HepG2 (cell line): ENCODE data around the gene PAK1IP1. TPM values are rescaled to one million over a fixed set of nuclear protein-coding genes. Genes with fewer than 3 reads are reported as not detected.
A peak's percentile ranks its signal among the peaks of the same experiment; 100 is the strongest.

ENCODE experiments used
- AKAP8 ChIP-seq: sonication (generic); formaldehyde crosslinking; IDR thresholded peaks from 2 replicates; pipeline ENCODE4 v1.5.1; 2020; ENCODE audit warnings: mild to moderate bottlenecking, missing genetic modification reagents
- BCL6 ChIP-seq: IDR thresholded peaks from 2 replicates; pipeline ENCODE4 v1.6.1; 2016; ENCODE audit warnings: missing genetic modification reagents, missing compliant biosample characterization
- ELF4 ChIP-seq: sonication (generic); formaldehyde crosslinking; IDR thresholded peaks from 2 replicates; pipeline ENCODE4 v1.5.0; 2020; ENCODE audit warnings: missing genetic modification reagents, mild to moderate bottlenecking, moderate library complexity, borderline replicate concordance
- FIP1L1 ChIP-seq: fragments of 200-400 bp; formaldehyde crosslinking; IDR thresholded peaks from 2 replicates; pipeline ENCODE4 v1.6.1; 2018; ENCODE audit warnings: low read depth, mild to moderate bottlenecking, low read length, moderate library complexity, borderline replicate concordance; ENCODE audit not compliant: insufficient read depth
- FOSL2 ChIP-seq: sonication (generic); formaldehyde crosslinking; IDR thresholded peaks from 2 replicates; pipeline ENCODE4 v1.4.0; 2020; ENCODE audit warnings: missing genetic modification reagents
- IKZF1 ChIP-seq: fragments of 450-650 bp; IDR thresholded peaks from 2 replicates; pipeline ENCODE4 v1.7.1; 2016
- IRX3 ChIP-seq: sonication (generic); formaldehyde crosslinking; IDR thresholded peaks from 2 replicates; pipeline ENCODE4 v1.8.1; 2023; ENCODE audit warnings: mild to moderate bottlenecking, low read depth, missing genetic modification reagents, borderline replicate concordance
- MAFK ChIP-seq, 2 experiments: IDR thresholded peaks in 1 of 2; conservative IDR thresholded peaks in 1 of 2; 2 replicates each; pipeline ENCODE4 v1.6.1; 2011; ENCODE audit warnings: improper control_type of control experiment in 2 of 2, low read length in 2 of 2
- RBFOX2 ChIP-seq: fragments of 200-400 bp; formaldehyde crosslinking; IDR thresholded peaks from 2 replicates; pipeline ENCODE4 v1.6.1; 2017; ENCODE audit warnings: low read depth, mild to moderate bottlenecking, low read length
- REPIN1 ChIP-seq: sonication (generic); formaldehyde crosslinking; IDR thresholded peaks from 2 replicates; pipeline ENCODE4 v1.8.0; 2022; ENCODE audit warnings: missing genetic modification reagents, low read depth, mild to moderate bottlenecking, borderline replicate concordance
- ZBTB1 ChIP-seq: sonication (generic); formaldehyde crosslinking; IDR thresholded peaks from 2 replicates; pipeline ENCODE4 v1.4.0; 2020; ENCODE audit warnings: missing genetic modification reagents, borderline replicate concordance
- ZFP36L2 ChIP-seq: sonication (generic); formaldehyde crosslinking; IDR thresholded peaks from 2 replicates; pipeline ENCODE4 v1.4.0; 2020; ENCODE audit warnings: missing genetic modification reagents
- ZMAT3 ChIP-seq: sonication (generic); formaldehyde crosslinking; conservative IDR thresholded peaks from 2 replicates; pipeline ENCODE4 v1.7.0; 2021; ENCODE audit warnings: missing genetic modification reagents
- ZNF232 ChIP-seq: sonication (generic); formaldehyde crosslinking; IDR thresholded peaks from 2 replicates; pipeline ENCODE4 v1.4.0; 2020; ENCODE audit warnings: missing genetic modification reagents, borderline replicate concordance
- ZNF264 ChIP-seq: sonication (generic); formaldehyde crosslinking; IDR thresholded peaks from 2 replicates; pipeline ENCODE4 v1.4.0; 2020; ENCODE audit warnings: missing genetic modification reagents
- ZNF33B ChIP-seq: sonication (generic); formaldehyde crosslinking; IDR thresholded peaks from 2 replicates; pipeline ENCODE4 v1.5.1; 2020; ENCODE audit warnings: mild to moderate bottlenecking, missing genetic modification reagents
- ZNF83 ChIP-seq: sonication (generic); formaldehyde crosslinking; IDR thresholded peaks from 2 replicates; pipeline ENCODE4 v1.4.0; 2020; ENCODE audit warnings: missing genetic modification reagents, mild to moderate bottlenecking, borderline replicate concordance
- ZSCAN25 ChIP-seq: sonication (generic); formaldehyde crosslinking; IDR thresholded peaks from 2 replicates; pipeline ENCODE4 v1.8.0; 2022; ENCODE audit warnings: mild to moderate bottlenecking, missing genetic modification reagents
- polyA plus RNA-seq, 8 experiments: library from polyadenylated mRNA; depleted of rRNA in 3 of 8; stranded (reverse) in 7 of 8; unstranded in 1 of 8; fragments of >200 nt; fragmentation: Illumina TruSeq in 4 of 8; extraction: Trizol in 4 of 8; gene quantifications; 2 replicates each; pipeline versions ENCODE4 v1.2.1 to v1.2.3, GENCODE V29; 2011 to 2016; ENCODE audit warnings: low read depth in 4 of 8, missing spikeins in 1 of 8, mixed read lengths in 1 of 8; ENCODE audit not compliant: insufficient read depth in 1 of 8
- total RNA-seq, 5 experiments: library from RNA; depleted of rRNA; stranded (reverse); fragments of >200 nt; fragmentation: Illumina TruSeq; extraction: Trizol; gene quantifications; 2 replicates each; pipeline ENCODE4 v1.2.3, GENCODE V29; 2016; ENCODE audit warnings: low read depth in 1 of 5
- TF ChIP-seq, protein P1 (sequence below): sonication (generic); formaldehyde crosslinking; conservative IDR thresholded peaks from 2 replicates; pipeline ENCODE4 v1.8.0; 2022; ENCODE audit warnings: mild to moderate bottlenecking, moderate library complexity, missing genetic modification reagents
- TF ChIP-seq, protein P2 (sequence below): sonication (generic); formaldehyde crosslinking; IDR thresholded peaks from 2 replicates; pipeline ENCODE4 v1.4.0; 2020; ENCODE audit warnings: mild to moderate bottlenecking, missing genetic modification reagents
- TF ChIP-seq, protein P3 (sequence below): sonication (generic); formaldehyde crosslinking; IDR thresholded peaks from 2 replicates; pipeline ENCODE4 v1.4.0; 2020; ENCODE audit warnings: missing genetic modification reagents
- TF ChIP-seq, protein P4 (sequence below): sonication (generic); formaldehyde crosslinking; IDR thresholded peaks from 2 replicates; pipeline ENCODE4 v1.5.0; 2020; ENCODE audit warnings: missing genetic modification reagents

The PAK1IP1 gene
- total and polyA plus RNA-seq, 2 of the 13 experiments (the other 11 are each of a cell fraction or from before 2014, with no cell fraction given): 23.4 to 66.2 TPM

DNA sequence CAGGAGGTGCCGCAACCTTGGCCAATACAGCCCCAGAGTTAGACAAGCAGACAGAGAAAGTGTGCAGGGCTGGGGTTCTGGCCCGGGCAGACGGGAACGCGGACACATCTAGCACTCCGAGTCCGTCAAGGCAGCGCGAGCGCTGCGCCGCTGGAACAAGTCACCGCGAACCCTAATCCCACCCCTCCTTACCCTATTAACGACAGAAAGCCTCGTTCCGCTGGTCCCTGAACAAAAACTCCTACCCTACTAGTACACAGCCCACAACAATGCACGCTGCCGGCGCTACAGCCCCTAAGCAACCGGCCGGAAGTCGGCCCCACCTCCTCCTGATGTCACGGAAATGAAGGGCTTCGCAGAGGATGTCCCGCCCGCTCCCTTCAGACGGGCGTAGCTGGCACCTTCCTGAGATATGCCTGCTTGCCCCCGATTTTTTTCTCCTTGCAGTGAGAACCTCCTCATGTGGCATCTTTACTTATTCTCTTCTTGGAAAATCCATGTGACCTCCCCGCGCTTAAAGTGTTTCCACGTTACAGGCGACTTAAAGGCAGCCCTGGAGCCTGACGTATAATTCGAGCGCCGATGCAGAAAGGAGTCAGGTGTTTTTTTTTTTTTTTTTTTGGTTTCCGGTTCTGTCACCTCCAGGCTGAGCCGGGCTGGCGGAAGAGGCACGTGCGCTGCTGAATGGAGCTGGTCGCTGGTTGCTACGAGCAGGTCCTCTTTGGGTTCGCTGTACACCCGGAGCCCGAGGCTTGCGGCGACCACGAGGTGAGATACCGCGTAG, at the start of gene PAK1IP1, which contains the start of gene C6orf52 (continued):
- TF ChIP-seq, protein P1, sequence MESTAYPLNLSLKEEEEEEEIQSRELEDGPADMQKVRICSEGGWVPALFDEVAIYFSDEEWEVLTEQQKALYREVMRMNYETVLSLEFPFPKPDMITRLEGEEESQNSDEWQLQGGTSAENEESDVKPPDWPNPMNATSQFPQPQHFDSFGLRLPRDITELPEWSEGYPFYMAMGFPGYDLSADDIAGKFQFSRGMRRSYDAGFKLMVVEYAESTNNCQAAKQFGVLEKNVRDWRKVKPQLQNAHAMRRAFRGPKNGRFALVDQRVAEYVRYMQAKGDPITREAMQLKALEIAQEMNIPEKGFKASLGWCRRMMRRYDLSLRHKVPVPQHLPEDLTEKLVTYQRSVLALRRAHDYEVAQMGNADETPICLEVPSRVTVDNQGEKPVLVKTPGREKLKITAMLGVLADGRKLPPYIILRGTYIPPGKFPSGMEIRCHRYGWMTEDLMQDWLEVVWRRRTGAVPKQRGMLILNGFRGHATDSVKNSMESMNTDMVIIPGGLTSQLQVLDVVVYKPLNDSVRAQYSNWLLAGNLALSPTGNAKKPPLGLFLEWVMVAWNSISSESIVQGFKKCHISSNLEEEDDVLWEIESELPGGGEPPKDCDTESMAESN (CRISPR knock-in tag): no peak
- no peak for TF ChIP-seq ZNF33B
- TF ChIP-seq ZNF232: peak; percentile 79; the same call in 1 of the 2 replicates
- TF ChIP-seq ZFP36L2 (CRISPR knock-in tag): no peak
- TF ChIP-seq REPIN1 (CRISPR knock-in tag): peak; percentile 97
- no peak for TF ChIP-seq ZNF83 (CRISPR knock-in tag)
- TF ChIP-seq, protein P2, sequence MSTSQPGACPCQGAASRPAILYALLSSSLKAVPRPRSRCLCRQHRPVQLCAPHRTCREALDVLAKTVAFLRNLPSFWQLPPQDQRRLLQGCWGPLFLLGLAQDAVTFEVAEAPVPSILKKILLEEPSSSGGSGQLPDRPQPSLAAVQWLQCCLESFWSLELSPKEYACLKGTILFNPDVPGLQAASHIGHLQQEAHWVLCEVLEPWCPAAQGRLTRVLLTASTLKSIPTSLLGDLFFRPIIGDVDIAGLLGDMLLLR: peak; percentile 98; the same call in 1 of the 2 replicates
- no peak for TF ChIP-seq MAFK (conservative IDR thresholded peaks at IDR 0.05 in 1 of 2, IDR thresholded peaks at IDR 0.05 in 1 of 2; ENCODE audit: low read length in 2 of 2)
- TF ChIP-seq, protein P3, sequence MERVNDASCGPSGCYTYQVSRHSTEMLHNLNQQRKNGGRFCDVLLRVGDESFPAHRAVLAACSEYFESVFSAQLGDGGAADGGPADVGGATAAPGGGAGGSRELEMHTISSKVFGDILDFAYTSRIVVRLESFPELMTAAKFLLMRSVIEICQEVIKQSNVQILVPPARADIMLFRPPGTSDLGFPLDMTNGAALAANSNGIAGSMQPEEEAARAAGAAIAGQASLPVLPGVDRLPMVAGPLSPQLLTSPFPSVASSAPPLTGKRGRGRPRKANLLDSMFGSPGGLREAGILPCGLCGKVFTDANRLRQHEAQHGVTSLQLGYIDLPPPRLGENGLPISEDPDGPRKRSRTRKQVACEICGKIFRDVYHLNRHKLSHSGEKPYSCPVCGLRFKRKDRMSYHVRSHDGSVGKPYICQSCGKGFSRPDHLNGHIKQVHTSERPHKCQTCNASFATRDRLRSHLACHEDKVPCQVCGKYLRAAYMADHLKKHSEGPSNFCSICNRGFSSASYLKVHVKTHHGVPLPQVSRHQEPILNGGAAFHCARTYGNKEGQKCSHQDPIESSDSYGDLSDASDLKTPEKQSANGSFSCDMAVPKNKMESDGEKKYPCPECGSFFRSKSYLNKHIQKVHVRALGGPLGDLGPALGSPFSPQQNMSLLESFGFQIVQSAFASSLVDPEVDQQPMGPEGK (CRISPR knock-in tag): no peak
- peak; percentile 48 for TF ChIP-seq FOSL2
- TF ChIP-seq, protein P4, sequence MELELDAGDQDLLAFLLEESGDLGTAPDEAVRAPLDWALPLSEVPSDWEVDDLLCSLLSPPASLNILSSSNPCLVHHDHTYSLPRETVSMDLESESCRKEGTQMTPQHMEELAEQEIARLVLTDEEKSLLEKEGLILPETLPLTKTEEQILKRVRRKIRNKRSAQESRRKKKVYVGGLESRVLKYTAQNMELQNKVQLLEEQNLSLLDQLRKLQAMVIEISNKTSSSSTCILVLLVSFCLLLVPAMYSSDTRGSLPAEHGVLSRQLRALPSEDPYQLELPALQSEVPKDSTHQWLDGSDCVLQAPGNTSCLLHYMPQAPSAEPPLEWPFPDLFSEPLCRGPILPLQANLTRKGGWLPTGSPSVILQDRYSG (CRISPR knock-in tag): peak; percentile 54; the same call in 1 of the 2 replicates
- TF ChIP-seq RBFOX2: peak; percentile 84
- TF ChIP-seq ZBTB1 (CRISPR knock-in tag): peak; percentile 66; the same call in 1 of the 2 replicates
- 0 out of 2 replicates have a peak, but pooled peaks have one; percentile 70 for TF ChIP-seq FIP1L1
- TF ChIP-seq ELF4 (CRISPR knock-in tag): peak; percentile 54; the same call in 1 of the 2 replicates
- peak; percentile 42; the same call in 1 of the 2 replicates for TF ChIP-seq BCL6
- peak; percentile 79 for TF ChIP-seq ZNF264 (CRISPR knock-in tag)
- no peak for TF ChIP-seq IKZF1
- TF ChIP-seq IRX3: peak; percentile 47; the same call in 1 of the 2 replicates
- TF ChIP-seq ZMAT3: peak; percentile 57; the same call in 1 of the 2 replicates
- no peak for TF ChIP-seq ZSCAN25 (CRISPR knock-in tag)
- TF ChIP-seq AKAP8 (CRISPR knock-in tag): no peak
